DOHH2 (cell line): Measurements from ENCODE around the gene DMD.

Source experiments
- EZH2phosphoT487 ChIP-seq: fragments of 200-600 bp; sonication (generic); IDR thresholded peaks from 2 replicates; pipeline ENCODE4 v1.6.1; 2017; ENCODE audit warnings: borderline replicate concordance, mild to moderate bottlenecking, antibody characterized with exemption, low read length, moderate library complexity, mixed read lengths
- TF ChIP-seq, protein P1 (sequence below): fragments of 200-600 bp; sonication (generic); IDR thresholded peaks from one replicate; pipeline ENCODE4 v1.5.1; 2014; ENCODE audit warnings: antibody characterized with exemption, mild to moderate bottlenecking, low read depth, low read length; ENCODE audit not compliant: poor library complexity, severe bottlenecking

DNA sequence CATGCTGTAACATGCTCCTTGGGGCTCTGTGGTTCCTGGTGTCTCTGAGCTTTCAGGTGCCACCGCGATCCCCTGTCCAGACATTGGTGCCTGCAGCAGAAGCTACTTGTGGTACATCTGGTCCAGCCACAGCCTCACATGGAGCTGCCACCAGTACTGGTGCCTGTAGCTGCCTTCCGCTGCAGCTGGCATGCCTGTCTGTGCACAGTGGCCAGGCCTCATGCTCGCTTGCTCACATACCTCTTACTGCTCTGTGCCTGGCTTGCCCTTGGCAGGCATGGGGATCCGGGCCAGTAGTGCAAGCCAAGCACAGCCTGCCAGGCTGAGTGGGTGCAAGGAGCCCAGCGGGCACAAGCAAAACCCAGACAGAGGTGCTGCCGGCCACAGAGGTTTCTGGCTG is 618.6 kb downstream of the DMD start:
- TF ChIP-seq, protein P1, sequence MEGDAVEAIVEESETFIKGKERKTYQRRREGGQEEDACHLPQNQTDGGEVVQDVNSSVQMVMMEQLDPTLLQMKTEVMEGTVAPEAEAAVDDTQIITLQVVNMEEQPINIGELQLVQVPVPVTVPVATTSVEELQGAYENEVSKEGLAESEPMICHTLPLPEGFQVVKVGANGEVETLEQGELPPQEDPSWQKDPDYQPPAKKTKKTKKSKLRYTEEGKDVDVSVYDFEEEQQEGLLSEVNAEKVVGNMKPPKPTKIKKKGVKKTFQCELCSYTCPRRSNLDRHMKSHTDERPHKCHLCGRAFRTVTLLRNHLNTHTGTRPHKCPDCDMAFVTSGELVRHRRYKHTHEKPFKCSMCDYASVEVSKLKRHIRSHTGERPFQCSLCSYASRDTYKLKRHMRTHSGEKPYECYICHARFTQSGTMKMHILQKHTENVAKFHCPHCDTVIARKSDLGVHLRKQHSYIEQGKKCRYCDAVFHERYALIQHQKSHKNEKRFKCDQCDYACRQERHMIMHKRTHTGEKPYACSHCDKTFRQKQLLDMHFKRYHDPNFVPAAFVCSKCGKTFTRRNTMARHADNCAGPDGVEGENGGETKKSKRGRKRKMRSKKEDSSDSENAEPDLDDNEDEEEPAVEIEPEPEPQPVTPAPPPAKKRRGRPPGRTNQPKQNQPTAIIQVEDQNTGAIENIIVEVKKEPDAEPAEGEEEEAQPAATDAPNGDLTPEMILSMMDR: no peak
- no peak for TF ChIP-seq EZH2phosphoT487
